HG03108 (cell line): ENCODE measurements around the gene ADAMTSL1.

Experiments
- ATAC-seq: cut with Tn5 transposase; IDR thresholded peaks from one replicate; pipeline ENCODE4 v1.9.1; 2021; ENCODE audit warnings: moderate library complexity; ENCODE audit not compliant: unreplicated experiment

The ADAMTSL1 gene

GRCh38 chr9:18721267-18721994 is 247.5 kb downstream of the ADAMTSL1 start:
- no peak for ATAC-seq

GRCh38 chr9:18721995-18722310 is 248.0 kb downstream of the ADAMTSL1 start:
- no peak for ATAC-seq

GRCh38 chr9:18722882-18723281 is 248.9 kb downstream of the ADAMTSL1 start:
- no peak for ATAC-seq

GRCh38 chr9:18723366-18723765 is 249.4 kb downstream of the ADAMTSL1 start:
- ATAC-seq: no peak

- ATAC-seq: no peak
Measured at GRCh38 chr9:18726546-18726945, 252.6 kb downstream of the ADAMTSL1 start.

- no peak for ATAC-seq
Measured at GRCh38 chr9:18727904-18728303, 254.0 kb downstream of the ADAMTSL1 start.

DNA sequence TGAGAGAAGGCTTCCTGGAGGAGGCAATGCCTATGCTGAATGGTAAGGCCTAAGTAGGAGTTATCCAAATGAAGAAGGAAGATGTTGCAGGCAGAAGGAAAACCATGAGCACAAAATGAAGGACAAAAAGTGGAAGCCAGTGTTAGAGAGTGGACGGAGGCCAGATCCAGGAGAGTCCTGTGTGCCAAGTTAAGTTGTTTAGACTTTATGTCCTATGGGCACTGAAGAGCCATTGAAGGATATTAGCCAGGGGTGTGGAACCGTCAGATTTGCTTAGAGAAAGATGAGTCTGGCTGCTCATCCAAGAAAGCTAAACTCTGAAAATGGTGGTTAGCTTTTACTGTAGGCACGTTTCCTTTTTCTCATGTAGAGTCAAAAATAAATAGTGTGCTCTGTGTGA is 254.7 kb downstream of the ADAMTSL1 start:
- ATAC-seq: no peak

GRCh38 chr9:18730241-18730640 is 256.3 kb downstream of the ADAMTSL1 start:
- no peak for ATAC-seq

- ATAC-seq: no peak
Measured at GRCh38 chr9:18739127-18739526, 265.2 kb downstream of the ADAMTSL1 start.

GRCh38 chr9:18739641-18740318 is 265.8 kb downstream of the ADAMTSL1 start:
- ATAC-seq: no peak

DNA sequence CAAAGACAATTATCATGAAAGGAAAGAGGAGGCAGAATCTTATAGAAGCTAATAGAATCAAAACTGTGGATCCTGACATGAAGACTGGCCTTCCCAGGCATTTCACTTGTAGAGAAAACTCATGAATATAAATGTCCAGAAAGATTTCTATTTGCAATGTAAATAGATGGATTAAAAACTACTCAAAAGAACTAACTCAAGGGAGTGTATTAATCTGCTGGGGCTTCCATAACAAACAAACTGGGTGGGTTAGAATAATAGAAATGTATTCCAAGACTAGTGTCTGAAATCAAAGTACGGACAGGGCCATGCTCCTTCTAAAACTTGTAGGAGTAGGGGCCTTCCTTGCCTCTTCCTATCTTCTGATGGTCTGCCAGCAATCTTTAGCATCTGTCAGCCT is 267.4 kb downstream of the ADAMTSL1 start:
- ATAC-seq: no peak

GRCh38 chr9:18741945-18742344 is 268.0 kb downstream of the ADAMTSL1 start:
- ATAC-seq: no peak

DNA sequence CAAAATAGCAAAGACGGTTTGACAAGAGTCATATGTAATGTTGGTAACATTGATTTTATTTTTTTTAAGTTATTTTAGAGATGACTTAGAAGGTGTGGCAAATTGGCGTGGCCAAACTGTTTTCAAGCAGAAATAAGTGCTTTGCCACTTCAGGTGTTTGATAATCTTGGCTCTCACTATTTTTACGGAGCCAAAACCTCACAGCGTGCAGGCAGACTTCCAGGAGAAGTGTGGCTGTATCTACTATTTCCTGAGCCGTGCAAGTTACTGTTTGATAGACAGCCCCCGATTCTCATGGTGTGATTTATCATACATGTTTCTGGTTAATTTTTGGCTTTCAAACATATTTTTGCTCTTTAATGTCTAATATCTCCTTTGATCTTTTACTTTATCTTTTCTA is 269.5 kb downstream of the ADAMTSL1 start:
- ATAC-seq: no peak

- ATAC-seq: no peak
Measured at GRCh38 chr9:18743971-18744370, 270.0 kb downstream of the ADAMTSL1 start.

- no peak for ATAC-seq
Measured at GRCh38 chr9:18745710-18746109, 271.8 kb downstream of the ADAMTSL1 start.

GRCh38 chr9:18746631-18747030 is 272.7 kb downstream of the ADAMTSL1 start:
- no peak for ATAC-seq

DNA sequence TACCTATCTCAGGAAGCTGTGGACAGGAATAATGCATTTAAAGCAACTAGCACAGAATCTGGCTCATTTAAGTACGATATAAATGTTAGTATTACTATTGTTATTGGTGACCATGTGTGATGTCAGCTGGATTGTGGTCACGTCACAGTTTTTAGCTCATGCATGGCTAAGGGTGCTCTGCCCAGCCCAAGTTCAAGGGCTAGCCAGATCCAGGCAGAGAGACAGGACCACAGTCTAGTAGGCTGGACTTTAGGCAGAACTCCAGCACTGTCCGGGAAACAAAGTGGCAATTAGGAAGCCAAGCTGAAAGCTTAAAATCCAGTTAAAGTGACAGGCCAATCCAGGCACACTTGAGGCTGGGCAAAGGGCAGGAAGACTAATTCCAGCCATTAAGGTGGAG is 273.6 kb downstream of the ADAMTSL1 start:
- ATAC-seq: no peak

DNA sequence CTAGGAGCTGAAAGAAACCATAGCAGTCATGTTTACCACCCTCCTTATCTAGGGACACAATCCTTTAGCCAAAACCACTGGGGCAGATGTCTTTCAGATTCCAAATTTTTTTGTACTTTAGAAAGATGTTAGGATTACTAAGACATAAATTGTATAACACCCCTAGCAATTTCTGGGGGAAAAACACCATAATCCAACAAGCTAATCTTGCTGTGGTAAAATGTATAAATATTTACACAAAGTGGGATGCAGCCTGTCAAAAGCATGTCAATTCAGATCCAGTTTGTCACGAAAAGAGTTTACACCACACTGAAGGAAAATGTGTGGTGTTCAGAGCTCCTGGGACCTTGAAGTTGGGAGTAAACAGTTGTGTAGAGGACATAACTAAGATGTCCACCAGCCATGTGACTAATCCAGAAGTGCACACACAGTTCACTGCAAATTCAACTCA is 274.3 kb downstream of the ADAMTSL1 start:
- ATAC-seq: no peak

GRCh38 chr9:18749711-18750110 is 275.8 kb downstream of the ADAMTSL1 start:
- ATAC-seq: no peak

GRCh38 chr9:18753904-18754303 is 280.0 kb downstream of the ADAMTSL1 start:
- ATAC-seq: no peak

DNA sequence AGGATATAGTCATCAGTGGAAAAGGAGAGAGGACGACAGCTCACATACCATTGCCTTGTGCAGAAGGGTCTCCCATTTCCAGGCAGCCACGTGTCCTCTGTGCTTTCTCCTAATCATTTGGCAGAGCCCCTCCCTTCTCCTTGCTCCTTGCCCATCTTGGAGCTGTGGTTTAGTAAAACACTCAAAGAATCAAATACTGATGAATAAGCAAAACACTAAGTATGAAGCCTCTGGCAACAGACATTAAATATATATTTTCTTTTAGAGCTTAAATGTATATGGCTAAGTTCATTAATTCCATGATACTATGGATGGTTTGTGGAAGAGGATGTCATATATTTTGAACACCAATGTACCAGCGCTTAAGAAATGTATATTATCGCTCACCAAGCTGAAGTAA is 280.6 kb downstream of the ADAMTSL1 start:
- ATAC-seq: no peak

GRCh38 chr9:18755263-18755662 is 281.3 kb downstream of the ADAMTSL1 start:
- no peak for ATAC-seq

- no peak for ATAC-seq
Measured at GRCh38 chr9:18756712-18757125, 282.8 kb downstream of the ADAMTSL1 start.
